Left forelimb (tissue), 1 donor: Measurements from ENCODE around the gene UXT.
"Not testable (repeated sequence)": the region's sequence is repeated elsewhere in the genome, so short reads cannot be mapped to it uniquely, and the experiment has no call there.

Source experiments
- DNase-seq: peaks from one replicate; pipeline ENCODE4 v3.0.0-alpha.2; 2018; ENCODE audit warnings: low spot score

The UXT gene

DNA sequence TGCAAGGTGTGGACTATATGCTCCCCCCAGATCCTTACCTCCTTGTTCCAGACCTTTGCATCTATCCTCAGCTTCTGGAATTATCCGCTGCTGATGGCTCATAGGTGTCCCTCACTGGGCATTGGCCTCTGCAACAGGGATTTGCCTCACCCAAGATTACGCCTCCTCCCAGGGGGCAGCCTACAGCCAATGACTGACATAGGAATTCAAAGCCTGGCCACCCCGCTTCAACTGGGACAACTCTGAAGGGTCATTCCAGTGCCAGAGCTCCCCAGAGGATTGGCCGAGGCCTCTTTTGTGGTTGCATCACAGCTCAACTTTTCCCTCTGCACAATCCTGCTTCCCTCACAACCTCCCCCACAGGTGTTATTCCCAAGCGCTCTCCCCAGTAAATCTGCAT is 44.4 kb downstream of the UXT start:
- DNase-seq, result no peak

DNA sequence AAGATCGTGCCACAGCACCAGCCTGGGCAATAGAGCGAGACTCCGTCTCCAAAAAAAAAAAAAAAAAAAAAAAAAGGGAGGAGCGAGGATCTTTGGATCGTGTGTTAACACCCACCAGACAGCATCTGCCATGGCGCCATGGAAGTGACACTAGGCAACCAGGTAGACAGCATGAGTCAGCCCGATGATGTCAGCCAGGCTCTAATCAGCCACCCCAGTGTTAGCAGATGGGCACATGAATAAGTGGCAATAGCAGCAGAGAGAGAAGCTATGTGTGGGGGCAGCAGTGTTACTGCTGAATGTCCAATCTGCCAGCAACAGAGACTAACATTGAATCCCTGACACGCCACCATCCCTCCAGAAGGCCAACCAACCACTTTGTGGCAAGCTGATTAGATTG is 45.9 kb downstream of the UXT start:
- DNase-seq, result no peak

DNA sequence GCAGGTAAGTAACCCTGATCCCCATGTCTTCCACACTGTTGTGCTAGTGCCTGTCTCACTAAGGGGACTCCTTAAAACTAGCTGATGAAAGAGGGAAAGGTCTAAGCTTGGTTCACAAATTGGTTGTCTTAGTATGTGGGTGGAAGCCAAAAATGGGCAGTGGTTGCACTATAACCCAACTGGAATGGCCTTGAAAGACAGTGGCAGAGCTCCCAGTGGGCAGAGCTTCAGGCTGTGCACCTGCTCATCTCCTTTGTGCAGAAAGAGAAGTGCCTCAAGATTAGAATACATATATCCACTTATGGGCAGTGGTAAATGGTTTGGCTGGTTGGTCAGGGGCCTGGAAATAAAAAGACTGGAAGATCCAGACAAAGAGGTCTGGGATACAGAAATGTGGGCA is 46.6 kb downstream of the UXT start:
- DNase-seq, result no peak

DNA sequence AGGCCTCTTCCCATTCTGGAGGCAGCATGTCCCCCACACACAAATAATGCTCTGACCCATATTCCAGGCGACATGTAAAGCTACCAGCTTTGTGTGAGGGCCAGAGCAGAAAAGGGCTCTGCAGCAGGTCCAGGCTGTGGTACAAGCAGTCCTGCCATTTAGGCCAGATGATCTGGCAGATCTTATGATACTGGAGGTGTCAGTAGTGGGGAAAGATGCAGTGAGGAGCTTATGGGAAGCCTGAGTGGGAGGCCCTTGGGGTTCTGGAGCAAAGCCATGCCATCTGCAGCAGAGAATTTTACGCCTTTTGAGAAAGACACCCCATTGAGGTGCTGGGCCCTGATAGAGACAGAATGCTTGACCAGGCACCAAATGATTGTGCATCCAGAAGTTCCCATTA is 47.1 kb downstream of the UXT start:
- DNase-seq, result no peak

DNA sequence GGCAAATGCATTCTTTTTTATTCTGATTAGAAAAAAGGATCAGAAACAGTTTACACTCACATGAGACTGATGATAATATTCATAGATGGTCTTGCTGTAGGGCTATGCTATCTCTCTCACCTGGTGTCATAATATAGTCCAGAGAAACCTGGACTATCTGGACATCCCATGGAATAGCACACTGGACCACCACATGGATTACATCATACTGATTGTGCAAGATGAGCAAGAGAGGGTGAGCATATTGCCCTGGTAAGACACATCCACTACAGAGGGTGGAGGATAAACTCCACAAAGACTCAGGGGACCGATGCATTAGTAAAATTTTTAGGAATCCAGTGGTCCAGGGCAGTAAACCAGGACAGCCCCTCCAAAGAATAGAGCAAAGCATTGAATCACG is 47.5 kb downstream of the UXT start:
- no peak for DNase-seq

GRCh38 chrX:47610511-47610910 is 48.5 kb downstream of the UXT start:
- DNase-seq, result no peak

DNA sequence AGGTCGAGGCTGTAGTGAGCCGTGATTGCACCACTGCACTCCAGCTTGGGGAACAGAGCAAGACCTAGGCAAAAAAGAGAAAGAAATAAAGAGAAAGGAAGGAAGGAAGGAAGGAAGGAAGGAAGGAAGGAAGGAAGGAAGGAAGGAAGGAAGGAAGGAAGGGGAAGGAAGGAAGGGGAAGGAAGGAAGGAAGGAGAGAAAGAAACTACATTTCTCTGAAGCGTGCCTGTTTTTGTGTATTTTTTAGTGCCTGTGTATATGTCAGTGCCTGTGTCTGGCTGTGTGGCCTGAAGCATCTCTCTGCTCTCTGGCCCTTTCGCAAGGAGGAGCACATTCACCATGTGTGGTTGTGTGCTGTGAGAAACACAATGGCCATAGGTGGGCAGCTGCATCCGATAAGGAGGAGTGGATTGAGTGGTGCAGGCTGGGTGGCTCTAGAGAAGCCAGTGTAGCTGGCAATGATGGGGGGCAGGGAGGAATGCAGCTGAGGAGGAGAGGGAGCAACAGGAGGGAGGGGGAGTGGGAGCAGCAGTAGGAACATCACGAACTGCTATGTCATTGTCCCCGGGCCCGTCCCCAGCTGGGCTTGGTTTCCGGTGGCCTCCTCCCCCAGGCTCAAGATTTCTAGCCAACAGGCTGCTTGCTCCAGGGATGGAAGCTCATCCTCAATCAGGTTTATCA is 50.7 kb downstream of the UXT start:
- no peak for DNase-seq

DNA sequence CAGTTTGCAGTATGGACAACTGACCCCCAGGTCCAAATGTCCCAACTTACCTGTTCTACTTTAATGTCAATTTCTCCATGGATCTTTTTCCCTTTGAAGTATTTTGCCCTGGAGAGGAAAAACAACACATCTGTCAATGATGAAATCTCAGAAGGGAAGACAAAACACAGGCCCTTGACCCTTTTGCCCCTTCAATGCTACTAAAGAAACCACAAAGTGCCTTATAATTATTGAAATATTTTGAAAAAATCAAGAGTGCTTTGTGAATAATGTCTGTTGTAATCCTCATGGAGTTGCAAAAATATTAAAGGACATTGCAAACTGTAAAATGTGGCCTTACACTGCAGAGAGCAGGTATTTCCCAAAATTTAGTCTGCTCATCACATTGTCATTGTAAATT is 51.9 kb downstream of the UXT start:
- no peak for DNase-seq

- no peak for DNase-seq
These were observed 54.0 kb downstream of the UXT start for GRCh38 chrX:47605024-47605423.

DNA sequence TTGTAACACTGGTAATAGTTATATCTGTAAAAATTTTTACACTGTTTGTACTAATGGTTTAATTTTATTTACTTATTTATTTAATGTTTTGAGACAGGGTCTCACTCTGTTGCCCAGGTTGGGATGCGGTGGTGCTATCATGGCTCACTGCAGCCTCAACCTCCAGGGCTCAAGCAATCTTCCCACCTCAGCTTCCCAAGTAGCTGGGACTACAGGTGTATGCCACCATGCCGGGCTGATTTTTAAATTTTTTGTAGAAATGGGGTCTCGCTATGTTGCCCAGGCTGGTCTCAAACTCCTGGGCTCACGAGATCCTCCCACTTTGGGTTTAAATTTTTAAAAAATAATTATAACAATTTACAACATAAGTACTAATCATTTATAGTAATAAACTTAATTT is 55.9 kb downstream of the UXT start:
- DNase-seq, result not testable (repeated sequence)
